OCI-LY3 (cell line): ENCODE data around the gene LCN1.

Experiments used
- H2AFZ ChIP-seq: fragments of 200-600, 300-600 bp; shearing (Covaris generic); 2 replicates; pipeline ENCODE4 v1.6.0; 2014; ENCODE audit warnings: antibody characterized with exemption, low read depth, low read length
- H3K27ac ChIP-seq: fragments of 200-600, 300-600 bp; sonication (generic); 2 replicates; pipeline ENCODE4 v1.5.1; 2014; ENCODE audit warnings: mild to moderate bottlenecking, low read length, moderate library complexity, mixed read lengths
- H3K27me3 ChIP-seq: fragments of 200-600, 300-600 bp; sonication (generic); 2 replicates; pipeline ENCODE4 v1.6.1; 2014; ENCODE audit warnings: low read depth, low read length, mixed read lengths
- H3K36me3 ChIP-seq: fragments of 200-600, 300-600 bp; sonication (generic); replicated peaks from 2 replicates; pipeline ENCODE3; 2014; ENCODE audit warnings: low read depth, low read length, mixed read lengths
- H3K4me1 ChIP-seq: fragments of 300-600, 200-600 bp; sonication (generic); 2 replicates; pipeline ENCODE4 v1.6.1; 2014; ENCODE audit warnings: low read length, mixed read lengths
- H3K4me2 ChIP-seq: fragments of 200-600, 300-600 bp; sonication (generic); 2 replicates; pipeline ENCODE4 v1.6.1; 2014; ENCODE audit warnings: low read length, mixed read lengths
- H3K4me3 ChIP-seq: fragments of 300-600, 200-600 bp; sonication (generic); 2 replicates; pipeline ENCODE4 v1.5.1; 2014; ENCODE audit warnings: antibody characterized with exemption, mild to moderate bottlenecking, low read length, moderate library complexity
- H3K79me2 ChIP-seq: fragments of 300-600, 200-600 bp; shearing (Covaris generic); 2 replicates; pipeline ENCODE4 v1.6.1; 2014; ENCODE audit warnings: mild to moderate bottlenecking, low read length, mixed read lengths
- H3K9ac ChIP-seq: fragments of 300-600, 200-600 bp; shearing (Covaris generic); 2 replicates; pipeline ENCODE4 v1.6.0; 2014; ENCODE audit warnings: mild to moderate bottlenecking, low read length, moderate library complexity
- H3K9me3 ChIP-seq: fragments of 200-600, 300-600 bp; shearing (Covaris generic); 2 replicates; pipeline ENCODE4 v1.6.1; 2014; ENCODE audit warnings: low read length, mixed read lengths; ENCODE audit not compliant: insufficient read depth
- H4K20me1 ChIP-seq: fragments of 200-600, 300-600 bp; sonication (generic); 2 replicates; pipeline ENCODE4 v1.6.1; 2016; ENCODE audit warnings: low read length, mixed read lengths; ENCODE audit not compliant: insufficient read depth
- CTCF ChIP-seq: fragments of 200-600, 300-600 bp; sonication (generic); IDR thresholded peaks from 2 replicates; pipeline ENCODE4 v1.5.1; 2014; ENCODE audit warnings: antibody characterized with exemption, low read length, low read depth
- EZH2phosphoT487 ChIP-seq: fragments of 200-600 bp; shearing (Covaris generic); IDR thresholded peaks from 2 replicates; pipeline ENCODE4 v1.6.1; 2018; ENCODE audit warnings: antibody characterized with exemption, mixed run types, low read depth

The LCN1 gene

GRCh38 chr9:135505406-135506187 lies 15.6 kb upstream of the LCN1 start:
- Histone ChIP-seq H3K27me3 (no peaks in the 10 kb centered on the region), H4K20me1 (peaks cover 25% of the 10 kb centered on the region), H3K4me2 (no peak overlapping the region), H3K4me3 (no peak overlapping the region), H3K9me3 (no peaks in the 10 kb centered on the region), H3K79me2 (peaks cover 23% of the 10 kb centered on the region), H2AFZ (no peak overlapping the region), H3K36me3 (peaks cover 26% of the 10 kb centered on the region), H3K9ac (no peak overlapping the region), H3K4me1 (peaks cover 8% of the 10 kb centered on the region), H3K27ac (no peak overlapping the region)
- no peak for TF ChIP-seq EZH2phosphoT487

- Histone ChIP-seq H4K20me1 (peaks cover 21% of the 10 kb centered on the region), H3K4me1 (peaks cover 7% of the 10 kb centered on the region), H3K79me2 (peaks cover 14% of the 10 kb centered on the region), H3K36me3 (peaks cover 23% of the 10 kb centered on the region), H2AFZ (no peak overlapping the region), H3K9me3 (no peaks in the 10 kb centered on the region), H3K27me3 (no peaks in the 10 kb centered on the region), H3K4me2 (no peak overlapping the region), H3K9ac (no peak overlapping the region), H3K4me3 (no peak overlapping the region), H3K27ac (no peak overlapping the region)
- no peak for TF ChIP-seq EZH2phosphoT487
- no peak for TF ChIP-seq CTCF
Measured at GRCh38 chr9:135506327-135507103, 14.7 kb upstream of the LCN1 start.

GRCh38 chr9:135507104-135508035 lies 13.9 kb upstream of the LCN1 start:
- Histone ChIP-seq H4K20me1 (peaks cover 13% of the 10 kb centered on the region), H3K4me1 (no peaks in the 10 kb centered on the region), H3K27ac (no peak overlapping the region), H3K36me3 (peaks cover 18% of the 10 kb centered on the region), H3K79me2 (peaks cover 5% of the 10 kb centered on the region), H3K4me2 (no peak overlapping the region), H3K9ac (no peak overlapping the region), H3K4me3 (no peak overlapping the region), H3K27me3 (no peaks in the 10 kb centered on the region), H2AFZ (no peak overlapping the region), H3K9me3 (no peaks in the 10 kb centered on the region)
- no peak for TF ChIP-seq EZH2phosphoT487
- no peak for TF ChIP-seq CTCF

- H3K4me1 ChIP-seq = no peaks in the 10 kb centered on the region
Measured at GRCh38 chr9:135508211-135508820, 12.9 kb upstream of the LCN1 start.

More at GRCh38 chr9:135508211-135508820, 12.9 kb upstream of the LCN1 start:
- Histone ChIP-seq H3K27me3 (no peaks in the 10 kb centered on the region), H3K36me3 (peaks cover 14% of the 10 kb centered on the region), H3K79me2 (no peaks in the 10 kb centered on the region; the same call in 1 of the 2 replicates), H3K4me2 (no peak overlapping the region), H2AFZ (no peak overlapping the region), H4K20me1 (peaks cover 8% of the 10 kb centered on the region), H3K9me3 (no peaks in the 10 kb centered on the region), H3K27ac (no peak overlapping the region), H3K9ac (no peak overlapping the region), H3K4me3 (no peak overlapping the region)
- TF ChIP-seq EZH2phosphoT487 = no peak
- no peak for TF ChIP-seq CTCF
